Gastroesophageal sphincter (tissue), 3 donors: ENCODE measurements around the gene L3MBTL4.

Experiments
- CTCF ChIP-seq, 4 experiments: fragments of 200-600 bp in 2 of 4; fragments of 450-650 bp in 2 of 4; sonication (generic) in 1 of 4; IDR thresholded peaks; one replicate each; pipeline ENCODE4 v1.5.1; 2017 to 2019; ENCODE audit warnings: antibody characterized with exemption in 4 of 4, mild to moderate bottlenecking in 2 of 4, moderate library complexity in 2 of 4
- EP300 ChIP-seq: sonication (generic); formaldehyde crosslinking; IDR thresholded peaks from one replicate; pipeline ENCODE4 v1.6.1; 2017; ENCODE audit warnings: antibody characterized with exemption, mild to moderate bottlenecking

DNA sequence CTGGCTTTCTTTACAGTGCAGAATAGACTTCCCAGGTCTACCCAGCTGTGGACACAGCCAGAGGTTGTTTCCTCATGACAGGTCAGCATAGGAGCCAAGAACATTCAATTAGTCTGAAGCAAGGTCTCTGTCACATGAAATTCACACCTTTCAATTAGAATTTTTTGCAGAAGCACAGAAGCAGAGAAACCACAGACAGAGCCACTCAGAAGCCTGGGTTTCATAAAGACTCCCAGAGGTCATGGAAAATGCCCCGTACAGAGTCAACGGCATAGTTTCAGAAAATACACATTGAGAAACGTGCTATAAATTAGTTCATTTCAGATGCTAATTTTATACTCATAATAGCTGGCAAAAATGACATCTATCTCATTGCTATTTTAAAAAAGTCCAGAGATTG lies 432.4 kb downstream of the L3MBTL4 start:
- no peak for TF ChIP-seq CTCF (IDR thresholded peaks at IDR 0.05)
- no peak for TF ChIP-seq EP300
